Cardiac muscle cell (in vitro differentiated cells and primary cell): ENCODE data around the gene SLAIN1. TPM values are rescaled to one million over a fixed set of nuclear protein-coding genes. Genes with fewer than 3 reads are reported as not detected.

Experiments used
- DNase-seq, 2 donors: peaks; one replicate each; pipeline versions ENCODE4 v3.0.0 to v3.0.0-alpha.2; 2010 to 2017; ENCODE audit warnings: low read depth in 1 of 2, low spot score in 1 of 2
- H3K27ac ChIP-seq: fragments of 200-600 bp; sonication (generic); 2 replicates; pipeline ENCODE4 v1.5.1; 2016
- H3K27me3 ChIP-seq: fragments of 200-600 bp; sonication (generic); 2 replicates; pipeline ENCODE4 v1.6.0; 2016; ENCODE audit warnings: control low read depth
- H3K36me3 ChIP-seq: fragments of 200-600 bp; sonication (generic); 2 replicates; pipeline ENCODE4 v1.5.1; 2016; ENCODE audit warnings: control low read depth
- H3K4me1 ChIP-seq: fragments of 200-600 bp; sonication (generic); 2 replicates; pipeline ENCODE4 v1.8.1; 2017; ENCODE audit warnings: low read depth, mild to moderate bottlenecking, mixed run types
- H3K4me3 ChIP-seq: fragments of 200-600 bp; sonication (generic); 2 replicates; pipeline ENCODE4 v1.5.1; 2016; ENCODE audit warnings: mild to moderate bottlenecking
- H3K9me3 ChIP-seq: fragments of 200-600 bp; sonication (generic); 2 replicates; pipeline ENCODE4 v1.5.1; 2017; ENCODE audit warnings: low read depth, mild to moderate bottlenecking, control low read depth
- CTCF ChIP-seq: IDR thresholded peaks from 2 replicates; pipeline ENCODE4 v1.5.1; 2012; ENCODE audit warnings: low read depth, mild to moderate bottlenecking, low read length
- polyA plus RNA-seq: library from polyadenylated mRNA; unstranded; fragments of >200 nt; fragmentation: Nextera tagmentation; extraction: Ambion mirVana; gene quantifications from 2 replicates; pipeline ENCODE4 v1.2.1, GENCODE V29; 2016
- total RNA-seq: library from RNA; depleted of rRNA; stranded (reverse); fragments of >200 nt; gene quantifications from 2 replicates; pipeline ENCODE4 v1.2.3, GENCODE V29; 2016

Gene SLAIN1
- total and polyA plus RNA-seq, 2 experiments from 2014 or later, result 21.2 to 21.6 TPM

- Histone ChIP-seq H3K36me3 (no peaks in the 10 kb centered on the region), H3K4me3 (no peak overlapping the region), H3K9me3 (no peaks in the 10 kb centered on the region), H3K27me3 (no peaks in the 10 kb centered on the region), H3K27ac (no peak overlapping the region), H3K4me1 (peaks cover 5% of the 10 kb centered on the region)
- no peak for DNase-seq
- TF ChIP-seq CTCF, result no peak
These were observed 87.0 kb downstream of the SLAIN1 start for GRCh38 chr13:77784515-77784914.

DNA sequence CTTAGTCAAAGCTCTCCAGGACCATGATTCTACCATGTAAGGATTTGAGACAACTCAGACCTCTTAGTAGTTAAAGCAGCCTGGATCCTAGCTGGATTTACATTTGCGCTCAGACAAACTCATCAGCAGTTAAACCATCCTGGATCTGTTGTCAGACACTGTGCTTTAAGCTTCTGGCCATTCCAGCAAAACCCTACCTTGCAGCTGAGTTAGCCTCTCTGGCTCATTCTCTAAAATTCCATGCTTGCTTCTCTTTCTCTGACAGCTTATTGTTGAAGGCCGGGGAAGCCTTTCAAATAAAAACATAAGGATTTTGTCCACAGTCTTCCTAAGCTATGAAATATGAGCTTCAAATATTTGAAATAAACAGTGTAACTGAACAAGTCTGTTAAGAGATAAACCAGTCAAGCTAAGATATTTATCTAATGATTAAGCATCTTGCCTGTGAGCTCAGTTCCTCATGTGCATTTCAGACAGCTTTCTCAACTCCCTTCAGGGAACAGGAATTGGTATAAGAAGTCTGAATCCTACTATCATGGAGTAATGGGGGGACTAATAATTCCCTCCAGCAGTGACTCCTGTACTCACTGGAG, 89.3 kb downstream of the SLAIN1 start:
- no peaks in the 10 kb centered on the region for H3K36me3 ChIP-seq
- no peak overlapping the region for H3K27ac ChIP-seq
- no peak for DNase-seq
- H3K4me1 ChIP-seq, result no peaks in the 10 kb centered on the region
- H3K9me3 ChIP-seq, result no peaks in the 10 kb centered on the region
- no peak for TF ChIP-seq CTCF
- H3K4me3 ChIP-seq, result no peak overlapping the region
- no peaks in the 10 kb centered on the region for H3K27me3 ChIP-seq

DNA sequence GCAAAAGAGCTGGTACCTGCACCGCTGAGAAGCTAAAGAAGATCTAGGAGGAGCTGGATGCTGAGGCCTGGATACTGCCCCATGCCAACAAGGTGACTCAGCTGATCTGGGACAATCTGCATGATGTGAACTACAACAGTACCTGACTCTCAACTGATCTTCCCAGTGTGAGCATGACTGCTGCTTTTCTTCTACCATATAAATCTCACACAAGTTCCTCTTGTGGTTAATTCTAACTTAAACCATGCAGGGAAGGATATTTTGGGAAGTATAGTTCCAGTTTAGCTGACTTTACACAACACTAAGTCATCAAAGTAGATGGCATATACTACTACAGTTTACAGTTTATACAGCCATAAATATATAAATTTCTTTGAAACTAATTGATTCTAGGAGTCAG, 91.9 kb downstream of the SLAIN1 start:
- no peak for DNase-seq
- no peaks in the 10 kb centered on the region for H3K9me3 ChIP-seq
- no peaks in the 10 kb centered on the region for H3K36me3 ChIP-seq
- H3K4me1 ChIP-seq, result no peaks in the 10 kb centered on the region
- no peak overlapping the region for H3K27ac ChIP-seq
- no peak for TF ChIP-seq CTCF
- H3K4me3 ChIP-seq, result no peak overlapping the region
- H3K27me3 ChIP-seq, result no peaks in the 10 kb centered on the region

- H3K4me1 ChIP-seq, result no peaks in the 10 kb centered on the region
- H3K27ac ChIP-seq, result no peak overlapping the region
- H3K9me3 ChIP-seq, result no peaks in the 10 kb centered on the region
- no peak overlapping the region for H3K4me3 ChIP-seq
- DNase-seq, result peak in 1 of 2 donors; percentile 39
- H3K36me3 ChIP-seq, result no peaks in the 10 kb centered on the region
- H3K27me3 ChIP-seq, result no peaks in the 10 kb centered on the region
- TF ChIP-seq CTCF, result no peak
These were observed 102.7 kb downstream of the SLAIN1 start for GRCh38 chr13:77800219-77800618.

- Histone ChIP-seq H3K36me3 (no peaks in the 10 kb centered on the region), H3K27me3 (no peaks in the 10 kb centered on the region)
- DNase-seq, result no peak
These were observed 109.0 kb downstream of the SLAIN1 start for GRCh38 chr13:77806518-77806917.

More at GRCh38 chr13:77806518-77806917, 109.0 kb downstream of the SLAIN1 start:
- Histone ChIP-seq H3K4me1 (peaks cover 5% of the 10 kb centered on the region), H3K27ac (no peak overlapping the region), H3K4me3 (no peak overlapping the region), H3K9me3 (no peaks in the 10 kb centered on the region)
- no peak for TF ChIP-seq CTCF
